Caco-2 (cell line): Measurements from ENCODE around the gene CAMKMT. TPM values are rescaled to one million over a fixed set of nuclear protein-coding genes. Genes with fewer than 3 reads are reported as not detected.

Experiments used
- BruUV-seq: library from RNA; stranded (reverse); fragments of 400-500 nt; replicated peaks from 2 replicates; lab custom pipeline; 2021; lab: Mats Ljungman, UMichigan
- CTCF ChIA-PET: fragments of 300-600 bp; sonication (Branson Sonifier 250); formaldehyde crosslinking; loops from one replicate; lab custom pipeline; 2022; ENCODE audit warnings: antibody characterized with exemption; lab: Charles Lee
- POLR2A ChIA-PET: fragments of 300-600 bp; sonication (Branson Sonifier 250); formaldehyde crosslinking; loops from one replicate; lab custom pipeline; 2022; ENCODE audit warnings: antibody characterized with exemption; lab: Charles Lee
- DNase-seq, 2 experiments: peaks; one replicate each; pipeline versions ENCODE4 v3.0.0 to v3.0.0-alpha.2; 2020 to 2022
- H3K27me3 ChIP-seq: replicated peaks from 2 replicates; pipeline ENCODE4 v1.6.0; 2011; ENCODE audit warnings: low read length; ENCODE audit not compliant: control insufficient read depth, insufficient read depth
- H3K36me3 ChIP-seq: 2 replicates; pipeline ENCODE4 v1.5.1; 2011; ENCODE audit warnings: low read length; ENCODE audit not compliant: control insufficient read depth, insufficient read depth
- H3K4me1 ChIP-seq: fragments of 250-450 bp; sonication (Bioruptor Pico); 2 replicates; pipeline ENCODE4 v1.5.1; 2020; ENCODE audit warnings: mild to moderate bottlenecking
- H3K4me3 ChIP-seq: 2 replicates; pipeline ENCODE4 v1.5.1; 2011; ENCODE audit warnings: low read depth, mild to moderate bottlenecking, control low read depth, low read length
- H3K9me3 ChIP-seq: fragments of 250-450 bp; sonication (Bioruptor Pico); 2 replicates; pipeline ENCODE4 v1.5.1; 2020; ENCODE audit warnings: mild to moderate bottlenecking, moderate library complexity
- H3K27ac Mint-ChIP-seq: one replicate; pipeline ENCODE4 v1.8.0; 2022; ENCODE audit warnings: mixed read lengths; ENCODE audit not compliant: unreplicated experiment
- H3K27me3 Mint-ChIP-seq: one replicate; pipeline ENCODE4 v1.8.0; 2022; ENCODE audit warnings: mixed read lengths; ENCODE audit not compliant: insufficient read depth, unreplicated experiment
- H3K36me3 Mint-ChIP-seq: one replicate; pipeline ENCODE4 v1.8.0; 2022; ENCODE audit warnings: mild to moderate bottlenecking, mixed read lengths; ENCODE audit not compliant: insufficient read depth, unreplicated experiment
- H3K4me1 Mint-ChIP-seq: one replicate; pipeline ENCODE4 v1.8.0; 2022; ENCODE audit warnings: low read depth, mixed read lengths; ENCODE audit not compliant: unreplicated experiment
- H3K4me3 Mint-ChIP-seq: one replicate; pipeline ENCODE4 v1.8.0; 2022; ENCODE audit warnings: mild to moderate bottlenecking, moderate library complexity, mixed read lengths; ENCODE audit not compliant: unreplicated experiment
- H3K9me3 Mint-ChIP-seq: one replicate; pipeline ENCODE4 v1.8.0; 2022; ENCODE audit warnings: mixed read lengths; ENCODE audit not compliant: unreplicated experiment
- CTCF ChIP-seq, 2 experiments: fragments of 200-600 bp in 1 of 2; IDR thresholded peaks; 1 replicate in 1 of 2; 2 replicates in 1 of 2; pipeline versions ENCODE4 v1.5.1 to v1.8.0; 2011 to 2022; ENCODE audit warnings: antibody characterized with exemption in 1 of 2, control low read depth in 1 of 2, inconsistent platforms in 1 of 2, low read depth in 1 of 2, low read length in 1 of 2, mild to moderate bottlenecking in 1 of 2, moderate library complexity in 1 of 2; ENCODE audit not compliant: insufficient read depth in 1 of 2, severe bottlenecking in 1 of 2, unreplicated experiment in 1 of 2
- intact Hi-C: fragments of 100-400 bp; cut with micrococcal nuclease; formaldehyde crosslinking; loops from one replicate; pipeline ENCODE4 v1.10.0; 2022; ENCODE audit not compliant: unreplicated experiment
- total RNA-seq: library from RNA; stranded (reverse); gene quantifications from 2 replicates; pipeline ENCODE4 v1.2.3, GENCODE V29; 2022

CAMKMT gene
- total RNA-seq, 1 experiment from 2014 or later, result 25.2 TPM

- no peak overlapping the region for H3K4me3 Mint-ChIP-seq
- H3K9me3 Mint-ChIP-seq, result no peaks in the 10 kb centered on the region
- H3K9me3 ChIP-seq, result no peaks in the 10 kb centered on the region
- peaks cover 7% of the 10 kb centered on the region for H3K4me1 Mint-ChIP-seq
- POLR2A ChIA-PET, result interaction anchor here (0.8 kb wide), 1 partner anchor 33 kb away, joined by 6 read pairs; the partner anchor contains the start of gene CAMKMT
- intact Hi-C loops, result no loop called here
- H3K36me3 ChIP-seq, result peaks cover 4% of the 10 kb centered on the region
- no peak for DNase-seq
- no peak overlapping the region for H3K4me3 ChIP-seq
- BruUV-seq, result no TSS peak
- no peaks in the 10 kb centered on the region for H3K27me3 ChIP-seq
- H3K36me3 Mint-ChIP-seq, result peaks cover 34% of the 10 kb centered on the region
- H3K27ac Mint-ChIP-seq, result no peak overlapping the region
- peaks cover 16% of the 10 kb centered on the region for H3K4me1 ChIP-seq
- TF ChIP-seq CTCF (IDR thresholded peaks at IDR 0.05; ENCODE audit: insufficient read depth in 1 of 2, low read depth in 1 of 2, low read length in 1 of 2, severe bottlenecking in 1 of 2, unreplicated experiment in 1 of 2), result no peak
- CTCF ChIA-PET, result no interaction called here
- no peaks in the 10 kb centered on the region for H3K27me3 Mint-ChIP-seq
These were observed 32.4 kb upstream of the CAMKMT start for GRCh38 chr2:44329343-44329742.

GRCh38 chr2:44330801-44331200 is 30.9 kb upstream of the CAMKMT start:
- DNase-seq, result peak in 1 of 2 experiments; percentile 23
- no TSS peak for BruUV-seq
- H3K36me3 Mint-ChIP-seq, result peaks cover 26% of the 10 kb centered on the region
- intact Hi-C loops, result no loop called here
- H3K4me3 Mint-ChIP-seq, result no peak overlapping the region
- peaks cover 7% of the 10 kb centered on the region for H3K4me1 Mint-ChIP-seq
- POLR2A ChIA-PET, result no interaction called here
- H3K27me3 Mint-ChIP-seq, result no peaks in the 10 kb centered on the region
- Histone ChIP-seq H3K36me3 (peaks cover 2% of the 10 kb centered on the region), H3K4me3 (no peak overlapping the region), H3K9me3 (no peaks in the 10 kb centered on the region), H3K27me3 (no peaks in the 10 kb centered on the region), H3K4me1 (peaks cover 18% of the 10 kb centered on the region)
- no peak for TF ChIP-seq CTCF (IDR thresholded peaks at IDR 0.05; ENCODE audit: insufficient read depth in 1 of 2, low read depth in 1 of 2, low read length in 1 of 2, severe bottlenecking in 1 of 2, unreplicated experiment in 1 of 2)
- H3K9me3 Mint-ChIP-seq, result no peaks in the 10 kb centered on the region
- H3K27ac Mint-ChIP-seq, result no peak overlapping the region
- CTCF ChIA-PET, result no interaction called here

GRCh38 chr2:44333994-44334393 is 27.8 kb upstream of the CAMKMT start:
- Histone ChIP-seq H3K4me3 (no peak overlapping the region), H3K4me1 (peaks cover 18% of the 10 kb centered on the region), H3K36me3 (no peaks in the 10 kb centered on the region), H3K9me3 (no peaks in the 10 kb centered on the region), H3K27me3 (no peaks in the 10 kb centered on the region)
- Mint-ChIP-seq H3K4me3 (no peak overlapping the region), H3K9me3 (no peaks in the 10 kb centered on the region), H3K4me1 (peaks cover 7% of the 10 kb centered on the region), H3K27me3 (no peaks in the 10 kb centered on the region), H3K36me3 (peaks cover 19% of the 10 kb centered on the region), H3K27ac (no peak overlapping the region)
- BruUV-seq, result no TSS peak
- ChIA-PET CTCF (no interaction called here), POLR2A (interaction anchor here (1.3 kb wide), 1 partner anchor 28 kb away, joined by 6 read pairs; the partner anchor contains the start of genes CAMKMT and PREPL)
- intact Hi-C loops, result loop anchor here (2.0 kb wide), 1 partner anchor 27 kb away; the partner anchor contains the start of genes CAMKMT and PREPL
- peak in 1 of 2 experiments; percentile 29 for DNase-seq
- no peak for TF ChIP-seq CTCF (IDR thresholded peaks at IDR 0.05; ENCODE audit: insufficient read depth in 1 of 2, low read depth in 1 of 2, low read length in 1 of 2, severe bottlenecking in 1 of 2, unreplicated experiment in 1 of 2)
